ENCODE data around the gene TOR1AIP1. TPM values are rescaled to one million over a fixed set of nuclear protein-coding genes. Genes with fewer than 3 reads are reported as not detected.
"Not testable (repeated sequence)": the region's sequence is repeated elsewhere in the genome, so short reads cannot be mapped to it uniquely, and the experiment has no call there.

TOR1AIP1 gene
- total RNA-seq, 2 donors from 2014 or later: 22.9 to 32.7 TPM

GRCh38 chr1:179962168-179962567 lies 80.1 kb downstream of the TOR1AIP1 start:
- intact Hi-C loops (cut with DNase I, micrococcal nuclease); DNase-seq; ATAC-seq: not testable (repeated sequence)

GRCh38 chr1:179966551-179966950 lies 84.5 kb downstream of the TOR1AIP1 start:
- intact Hi-C loops (cut with DNase I, micrococcal nuclease): no loop called here
- DNase-seq (no peak), ATAC-seq (no peak)

GRCh38 chr1:179968284-179968993 lies 86.4 kb downstream of the TOR1AIP1 start:
- DNase-seq (no peak), ATAC-seq (no peak)
- intact Hi-C loops (cut with DNase I, micrococcal nuclease): no loop called here

GRCh38 chr1:179968994-179969919 lies 87.2 kb downstream of the TOR1AIP1 start:
- intact Hi-C loops (cut with DNase I, micrococcal nuclease): no loop called here
- ATAC-seq (no peak), DNase-seq (no peak)

Other genes with a start within 250 kb of the TOR1AIP1 start
- under 1 TPM; 0.15 to 0.61 TPM for gene FAM163A, start 139.0 kb upstream of the TOR1AIP1 start, total RNA-seq
- 10 to 100 TPM; 65.0 to 87.8 TPM for gene TOR1AIP2, start 4.5 kb upstream of the TOR1AIP1 start, total RNA-seq
- gene CEP350, start 72.5 kb downstream of the TOR1AIP1 start, total RNA-seq: 10 to 100 TPM; 47.7 to 49.7 TPM

Measured in left colon (tissue), 2 donors.